ENCODE data around the gene ITGAD. TPM values are rescaled to one million over a fixed set of nuclear protein-coding genes. Genes with fewer than 3 reads are reported as not detected.
"Not testable (repeated sequence)": the region's sequence is repeated elsewhere in the genome, so short reads cannot be mapped to it uniquely, and the experiment has no call there.

The ITGAD gene
- total RNA-seq, 1 donor from 2014 or later, result not detected

- intact Hi-C loops (cut with micrococcal nuclease), result loop anchor here (5.0 to 10.0 kb wide), 2 partner anchors 49 to 434 kb away; no protein-coding TSS in a partner anchor
These were observed 35.6 kb downstream of the ITGAD start for GRCh38 chr16:31428638-31429247.

- intact Hi-C loops (cut with micrococcal nuclease), result loop anchor here (5.0 to 10.0 kb wide), 2 partner anchors 48 to 435 kb away; no protein-coding TSS in a partner anchor
These were observed 36.2 kb downstream of the ITGAD start for GRCh38 chr16:31429314-31429713.

GRCh38 chr16:31429796-31430195 lies 36.7 kb downstream of the ITGAD start:
- intact Hi-C loops (cut with micrococcal nuclease), result loop anchor here (5.0 to 10.0 kb wide), 2 partner anchors 48 to 435 kb away; no protein-coding TSS in a partner anchor

- intact Hi-C loops (cut with micrococcal nuclease), result no loop called here
These were observed 37.4 kb downstream of the ITGAD start for GRCh38 chr16:31430380-31431052.

- intact Hi-C loops (cut with micrococcal nuclease), result no loop called here
These were observed 42.4 kb downstream of the ITGAD start for GRCh38 chr16:31435341-31436220.

- intact Hi-C loops (cut with micrococcal nuclease), result no loop called here
These were observed 43.3 kb downstream of the ITGAD start for GRCh38 chr16:31436221-31437045.

GRCh38 chr16:31438414-31438813 lies 45.3 kb downstream of the ITGAD start:
- intact Hi-C loops (cut with micrococcal nuclease), result no loop called here

- intact Hi-C loops (cut with micrococcal nuclease), result not testable (repeated sequence)
These were observed 45.9 kb downstream of the ITGAD start for GRCh38 chr16:31439023-31439422.

GRCh38 chr16:31439519-31439918 lies 46.4 kb downstream of the ITGAD start:
- intact Hi-C loops (cut with micrococcal nuclease), result no loop called here

- intact Hi-C loops (cut with micrococcal nuclease), result loop anchor here (2.0 to 5.0 kb wide), 8 partner anchors 20 to 488 kb away; partner anchors contain the start of gene PYDC1
These were observed 47.5 kb downstream of the ITGAD start for GRCh38 chr16:31440516-31441184.

GRCh38 chr16:31441956-31442355 lies 48.8 kb downstream of the ITGAD start:
- intact Hi-C loops (cut with micrococcal nuclease), result loop anchor here (2.0 to 5.0 kb wide), 13 partner anchors 17 to 490 kb away; partner anchors contain the start of genes ARMC5, ITGAX, KAT8 and PYDC1

GRCh38 chr16:31445931-31446330 lies 52.8 kb downstream of the ITGAD start:
- intact Hi-C loops (cut with micrococcal nuclease), result not testable (repeated sequence)

- intact Hi-C loops (cut with micrococcal nuclease), result no loop called here
These were observed 58.1 kb downstream of the ITGAD start for GRCh38 chr16:31451201-31451600.

- intact Hi-C loops (cut with micrococcal nuclease), result no loop called here
These were observed 58.7 kb downstream of the ITGAD start for GRCh38 chr16:31451681-31452351.

GRCh38 chr16:31452631-31453106 lies 59.5 kb downstream of the ITGAD start:
- intact Hi-C loops (cut with micrococcal nuclease), result no loop called here

GRCh38 chr16:31453255-31454204 lies 60.4 kb downstream of the ITGAD start:
- intact Hi-C loops (cut with micrococcal nuclease), result no loop called here

- intact Hi-C loops (cut with micrococcal nuclease), result loop anchor here (5.0 kb wide), 3 partner anchors 188 to 578 kb away; partner anchors contain the start of gene PYCARD
These were observed 62.6 kb downstream of the ITGAD start for GRCh38 chr16:31455601-31456314.

GRCh38 chr16:31456988-31457360 lies 63.8 kb downstream of the ITGAD start:
- intact Hi-C loops (cut with micrococcal nuclease), result loop anchor here (5.0 kb wide), 3 partner anchors 190 to 580 kb away; partner anchors contain the start of gene PYCARD
